Muscle of leg (tissue), 11 donors: ENCODE measurements around the gene CENPN. TPM values are rescaled to one million over a fixed set of nuclear protein-coding genes. Genes with fewer than 3 reads are reported as not detected.

Source experiments
- DNase-seq: peaks from one replicate; pipeline ENCODE4 v3.0.0; 2013
- H3K27ac ChIP-seq: one replicate; pipeline ENCODE4 v1.5.1; 2013; ENCODE audit warnings: mild to moderate bottlenecking, low read length, control low read depth
- H3K27me3 ChIP-seq: one replicate; pipeline ENCODE4 v1.6.1; 2013; ENCODE audit warnings: low read length; ENCODE audit not compliant: control insufficient read depth, insufficient read depth
- H3K36me3 ChIP-seq: one replicate; pipeline ENCODE4 v1.6.1; 2013; ENCODE audit warnings: low read length; ENCODE audit not compliant: control insufficient read depth, insufficient read depth
- H3K4me1 ChIP-seq: one replicate; pipeline ENCODE4 v1.6.1; 2013; ENCODE audit warnings: low read length; ENCODE audit not compliant: control insufficient read depth, insufficient read depth
- H3K4me3 ChIP-seq: one replicate; pipeline ENCODE4 v1.5.1; 2013; ENCODE audit warnings: low read length, control low read depth
- H3K9me3 ChIP-seq: replicated peaks from 2 replicates; pipeline ENCODE4 v1.6.1; 2013; ENCODE audit warnings: low read depth, low read length; ENCODE audit not compliant: control insufficient read depth
- WGBS: methylation state at CpG from one replicate; pipeline ENCODE4 v1.1.5; 2013; ENCODE audit warnings: missing lambda C conversion rate; ENCODE audit not compliant: insufficient coverage; 5-methylcytosine and 5-hydroxymethylcytosine counted together
- polyA plus RNA-seq, 8 donors: library from polyadenylated mRNA; unstranded; fragments of 120-200 nt; gene quantifications; one replicate each; pipeline versions ENCODE4 v1.2.1 to v1.2.3, GENCODE V29; 2013; ENCODE audit warnings: inconsistent platforms in 1 of 8, low replicate concordance in 1 of 8; ENCODE audit not compliant: insufficient read length in 8 of 8, insufficient read depth in 1 of 8
- total RNA-seq: library from RNA; stranded (reverse); fragments of 120-200 nt; gene quantifications from one replicate; pipeline ENCODE4 v1.2.4, GENCODE V29; 2013

CENPN gene
- total and polyA plus RNA-seq, 9 donors = 13.2 to 20.7 (median 16.0) TPM

DNA sequence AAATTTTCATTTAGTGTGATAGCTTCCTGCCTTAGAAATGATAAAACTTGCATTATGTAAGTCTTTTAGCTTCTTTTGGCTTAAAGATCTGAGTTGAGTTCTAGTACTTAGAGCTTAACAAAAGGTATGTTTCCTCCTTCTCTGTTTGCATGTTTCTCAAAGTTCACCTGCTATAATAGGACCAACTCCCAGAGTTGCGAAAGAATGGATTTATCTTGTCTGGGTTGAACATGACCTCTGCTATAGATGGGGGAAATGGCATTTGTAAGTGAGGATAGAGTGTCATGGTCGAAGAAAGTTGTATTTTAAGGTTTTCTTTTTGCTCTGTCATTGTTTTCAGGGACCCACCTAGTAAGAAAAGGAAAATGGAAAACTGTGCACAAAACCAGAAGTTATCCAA, 35.8 kb downstream of the CENPN start:
- H3K9me3 ChIP-seq = no peaks in the 10 kb centered on the region
- H3K27me3 ChIP-seq = no peaks in the 10 kb centered on the region
- peaks cover 52% of the 10 kb centered on the region for H3K36me3 ChIP-seq
- no peak for DNase-seq
- no peak overlapping the region for H3K4me3 ChIP-seq
- WGBS = no CpG with 5 or more reads among the region's 2 CpGs
- H3K27ac ChIP-seq = no peak overlapping the region
- no peaks in the 10 kb centered on the region for H3K4me1 ChIP-seq

DNA sequence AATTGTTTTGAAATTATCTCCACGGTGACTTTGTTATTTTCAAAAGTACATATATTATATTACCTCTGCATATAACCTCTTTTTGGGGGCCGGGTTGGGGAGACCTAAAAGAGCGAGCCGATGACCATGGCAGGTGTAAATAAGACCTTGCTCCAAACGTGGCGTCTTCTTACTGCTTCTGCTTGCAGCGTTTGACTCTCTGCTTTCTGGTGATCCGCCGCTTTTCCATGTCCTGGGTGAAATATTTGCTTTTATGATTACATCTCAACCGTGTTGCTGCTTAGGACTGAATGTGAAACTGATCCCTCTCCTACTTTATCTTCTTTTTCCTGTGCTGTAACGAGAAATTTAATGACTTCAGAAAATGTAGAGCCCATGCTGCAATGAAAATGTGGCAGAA, 46.7 kb downstream of the CENPN start:
- H3K9me3 ChIP-seq = peaks cover 3% of the 10 kb centered on the region
- DNase-seq = no peak
- H3K27ac ChIP-seq = no peak overlapping the region
- no peaks in the 10 kb centered on the region for H3K4me1 ChIP-seq
- H3K27me3 ChIP-seq = no peaks in the 10 kb centered on the region
- H3K36me3 ChIP-seq = no peaks in the 10 kb centered on the region
- 50% methylated on average over 2 of the region's 11 CpGs for WGBS
- no peak overlapping the region for H3K4me3 ChIP-seq

DNA sequence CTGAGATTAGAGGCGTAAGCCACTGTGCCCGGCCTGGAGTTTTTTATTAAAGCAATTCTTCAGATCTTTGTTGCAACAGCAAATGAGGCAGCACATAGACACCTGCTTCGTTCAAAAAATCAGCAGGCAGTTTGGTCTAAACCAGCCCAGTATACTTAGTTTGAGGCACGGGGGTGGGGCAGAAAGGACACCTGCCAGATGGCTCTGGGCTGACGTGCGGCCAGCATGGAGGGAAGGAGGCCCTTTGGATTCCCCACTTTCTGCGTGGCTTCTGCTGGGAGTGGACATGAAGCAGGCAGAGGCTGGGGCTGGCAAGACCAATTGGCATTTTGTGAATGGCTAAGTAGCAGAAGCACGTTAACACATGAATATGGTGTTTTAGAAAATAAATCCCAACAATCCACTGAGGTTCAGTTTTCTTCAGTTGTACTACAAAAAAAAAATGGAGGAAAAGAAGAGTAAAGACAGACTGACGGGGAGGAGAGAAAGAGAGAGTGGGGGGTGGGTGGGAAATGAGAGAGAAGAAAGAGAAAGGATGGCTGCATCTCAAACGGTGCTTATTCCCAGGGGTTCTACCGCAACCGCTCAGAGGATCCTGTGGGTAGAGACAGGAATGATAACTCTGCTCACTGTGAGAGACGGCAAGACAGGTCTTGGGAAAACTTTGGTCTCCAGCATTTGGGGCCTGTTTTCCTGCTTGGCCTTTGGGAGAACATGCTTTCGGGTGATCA, 53.7 kb downstream of the CENPN start:
- H3K36me3 ChIP-seq = no peaks in the 10 kb centered on the region
- DNase-seq = no peak
- no peaks in the 10 kb centered on the region for H3K4me1 ChIP-seq
- no peak overlapping the region for H3K4me3 ChIP-seq
- no peaks in the 10 kb centered on the region for H3K27me3 ChIP-seq
- no peak overlapping the region for H3K27ac ChIP-seq
- no peaks in the 10 kb centered on the region for H3K9me3 ChIP-seq
- WGBS = 63% methylated on average over 12 of the region's 14 CpGs

DNA sequence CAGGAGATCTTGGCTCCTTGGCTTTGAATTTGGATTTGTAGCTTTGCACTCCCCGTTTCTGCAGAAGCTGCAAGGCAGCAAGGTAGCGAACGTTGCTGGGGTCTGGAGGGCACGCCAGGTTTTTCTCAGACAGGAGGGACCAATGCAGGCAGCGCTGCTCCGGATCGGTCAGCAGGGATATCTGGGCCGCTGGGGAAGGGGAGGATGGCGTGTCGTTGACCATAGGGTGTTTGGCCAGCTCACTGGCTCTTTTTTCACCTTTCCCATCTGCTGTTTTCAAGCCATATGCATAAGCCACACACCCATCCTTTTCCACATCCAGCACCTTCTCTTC, 54.3 kb downstream of the CENPN start:
- Histone ChIP-seq H3K9me3 (no peaks in the 10 kb centered on the region), H3K4me1 (no peaks in the 10 kb centered on the region), H3K4me3 (no peak overlapping the region), H3K27ac (no peak overlapping the region), H3K36me3 (no peaks in the 10 kb centered on the region), H3K27me3 (no peaks in the 10 kb centered on the region)
- no peak for DNase-seq
- 40% methylated on average over 4 of the region's 10 CpGs for WGBS

DNA sequence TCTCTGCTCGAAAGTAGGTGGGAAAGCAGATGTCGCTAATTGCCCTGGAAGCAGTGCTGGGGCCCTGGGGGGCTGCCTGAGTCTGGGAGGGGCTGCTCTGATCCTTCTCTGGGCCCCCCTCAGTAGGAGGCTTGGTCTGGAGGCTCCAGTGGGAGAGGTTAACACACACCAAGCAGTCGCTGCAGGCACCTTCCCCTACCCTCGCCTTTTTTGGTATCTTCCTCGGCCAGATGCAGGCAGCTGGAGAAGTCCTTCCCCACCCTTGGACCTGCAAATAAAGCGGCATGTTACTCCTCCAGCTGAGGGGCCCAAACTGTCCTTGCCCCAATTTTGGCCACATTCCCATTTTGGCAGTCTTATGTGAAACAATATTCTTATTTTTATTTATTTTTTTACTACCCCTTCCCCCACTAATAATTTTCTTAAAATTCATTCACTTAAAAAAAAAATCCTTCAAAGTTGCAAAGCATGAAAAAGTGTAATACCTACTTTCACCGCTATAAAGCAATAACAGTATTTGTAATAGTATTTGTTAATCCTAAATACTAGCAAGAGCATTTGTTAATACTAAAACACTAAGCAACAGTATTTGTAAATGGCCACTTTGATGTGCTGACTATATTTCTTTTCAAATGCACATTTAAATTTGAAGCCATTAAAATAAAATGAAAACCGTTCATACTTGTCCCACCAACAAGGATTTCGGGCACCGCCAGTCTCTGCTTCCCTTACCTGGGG, 55.0 kb downstream of the CENPN start:
- no peaks in the 10 kb centered on the region for H3K27me3 ChIP-seq
- H3K9me3 ChIP-seq = no peaks in the 10 kb centered on the region
- H3K4me3 ChIP-seq = no peak overlapping the region
- no peak for DNase-seq
- no peaks in the 10 kb centered on the region for H3K4me1 ChIP-seq
- H3K36me3 ChIP-seq = no peaks in the 10 kb centered on the region
- WGBS = no CpG with 5 or more reads among the region's 10 CpGs
- no peak overlapping the region for H3K27ac ChIP-seq

DNA sequence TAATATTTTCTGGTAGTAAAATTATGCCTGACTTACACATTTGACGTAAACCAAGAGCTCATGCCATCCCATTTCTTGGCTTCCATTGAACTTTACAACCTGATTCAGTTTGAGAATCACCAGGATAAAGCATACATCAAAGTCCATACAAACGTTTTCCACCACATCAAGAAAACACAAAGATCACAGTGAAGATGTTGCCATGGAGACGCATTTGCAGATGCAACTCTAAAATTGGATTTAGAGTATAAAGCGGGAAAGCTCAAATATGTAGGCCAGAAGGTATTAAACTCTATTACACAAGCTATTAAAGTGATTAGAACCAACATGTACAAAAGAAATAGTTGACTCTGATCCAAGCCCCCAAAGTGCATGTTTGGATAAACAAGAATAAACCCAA, 59.7 kb downstream of the CENPN start:
- WGBS = no CpG with 5 or more reads among the region's 4 CpGs
- no peaks in the 10 kb centered on the region for H3K4me1 ChIP-seq

DNA sequence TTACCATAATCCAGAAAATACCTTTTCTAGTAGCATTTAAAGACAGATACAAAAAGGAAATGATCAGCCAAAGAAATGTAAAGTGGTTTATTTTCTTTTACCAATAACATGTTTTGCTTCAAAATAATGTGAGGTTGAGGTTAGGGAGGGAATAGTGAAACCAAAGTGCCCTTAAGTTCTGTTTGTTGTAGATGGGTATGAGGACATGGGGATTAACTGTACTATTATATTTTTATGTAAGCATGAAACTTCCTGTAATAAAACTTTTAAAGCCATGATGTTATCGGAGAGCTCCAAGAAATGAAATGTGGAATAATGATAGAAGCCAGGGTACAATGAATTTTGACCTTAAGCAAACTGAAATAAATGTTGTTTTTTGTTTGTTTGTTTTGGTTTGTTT, 60.2 kb downstream of the CENPN start:
- H3K4me3 ChIP-seq = no peak overlapping the region
- H3K4me1 ChIP-seq = no peaks in the 10 kb centered on the region
- WGBS = no CpG with 5 or more reads among the region's 1 CpG
- H3K9me3 ChIP-seq = no peaks in the 10 kb centered on the region
- H3K27ac ChIP-seq = no peak overlapping the region
- no peaks in the 10 kb centered on the region for H3K36me3 ChIP-seq
- DNase-seq = no peak
- H3K27me3 ChIP-seq = no peaks in the 10 kb centered on the region

More for the DNA sequence above, 59.7 kb downstream of the CENPN start:
- Histone ChIP-seq H3K9me3 (no peaks in the 10 kb centered on the region), H3K27me3 (no peaks in the 10 kb centered on the region), H3K27ac (no peak overlapping the region), H3K36me3 (no peaks in the 10 kb centered on the region), H3K4me3 (no peak overlapping the region)
- DNase-seq = no peak

DNA sequence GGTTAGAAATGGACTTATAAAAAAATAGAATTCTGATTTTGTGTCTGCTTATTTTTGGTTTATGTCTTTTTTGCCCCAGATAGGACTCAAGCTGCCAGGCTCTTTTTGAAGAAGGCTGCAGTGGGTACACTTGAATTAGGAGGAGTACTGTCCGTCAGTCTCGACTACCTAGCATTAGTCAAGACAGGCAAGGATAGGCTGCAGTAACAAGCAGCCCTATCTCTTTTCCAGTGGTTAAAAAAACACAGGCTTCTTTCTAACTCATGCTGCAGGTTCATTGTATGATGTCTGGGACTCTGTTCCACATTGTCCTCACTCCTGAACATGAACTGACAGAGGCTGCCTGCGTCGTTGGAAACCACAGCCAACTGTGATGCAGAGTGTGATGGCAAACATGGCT, 62.0 kb downstream of the CENPN start:
- 84% methylated on average over 4 of the region's 4 CpGs for WGBS
- Histone ChIP-seq H3K36me3 (no peaks in the 10 kb centered on the region), H3K27ac (no peak overlapping the region), H3K27me3 (no peaks in the 10 kb centered on the region), H3K4me1 (no peaks in the 10 kb centered on the region), H3K4me3 (no peak overlapping the region), H3K9me3 (no peaks in the 10 kb centered on the region)
- no peak for DNase-seq

DNA sequence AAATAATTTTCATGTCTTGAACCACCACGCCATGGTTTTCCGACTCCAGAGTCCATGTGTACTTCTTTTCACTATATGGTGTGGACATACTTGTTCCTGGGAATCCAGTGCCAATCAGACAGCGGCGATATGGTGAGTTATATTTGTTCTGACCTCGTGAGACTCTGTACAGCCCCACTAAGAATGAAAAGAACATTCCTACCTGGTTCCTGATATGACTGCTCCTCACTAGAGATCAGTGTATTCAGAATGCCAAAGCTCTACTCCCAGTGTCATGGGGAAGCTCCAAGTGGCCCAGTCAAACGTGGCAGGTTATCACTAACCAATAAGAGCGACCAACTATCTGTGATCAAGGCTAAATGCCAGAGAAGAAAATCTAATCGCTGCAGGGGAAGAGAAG, 64.0 kb downstream of the CENPN start:
- H3K9me3 ChIP-seq = no peaks in the 10 kb centered on the region
- H3K4me1 ChIP-seq = no peaks in the 10 kb centered on the region
- DNase-seq = no peak
- no peaks in the 10 kb centered on the region for H3K27me3 ChIP-seq
- H3K36me3 ChIP-seq = no peaks in the 10 kb centered on the region
- WGBS = 75% methylated on average over 1 of the region's 8 CpGs
- H3K4me3 ChIP-seq = no peak overlapping the region
- no peak overlapping the region for H3K27ac ChIP-seq

DNA sequence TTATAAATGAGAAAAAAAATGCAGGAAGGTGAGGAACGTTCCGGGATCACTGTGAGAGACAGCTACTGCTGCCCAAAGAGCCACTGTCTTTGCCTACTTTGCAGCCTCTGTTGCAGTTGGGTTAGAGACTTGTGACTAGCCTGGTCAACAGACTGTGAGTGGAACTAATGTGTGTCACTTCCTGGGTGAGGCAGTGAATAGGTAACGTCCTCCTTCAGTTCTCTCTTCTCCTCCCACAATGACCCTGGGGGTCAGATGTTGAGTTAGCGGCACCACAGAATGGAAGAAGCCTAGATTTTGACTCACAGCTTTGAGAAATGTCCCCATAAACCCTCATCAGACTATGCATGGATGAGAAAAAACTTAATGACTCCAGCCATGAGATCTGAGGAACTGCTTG, 64.8 kb downstream of the CENPN start:
- H3K36me3 ChIP-seq = no peaks in the 10 kb centered on the region
- no peak overlapping the region for H3K4me3 ChIP-seq
- DNase-seq = no peak
- no peaks in the 10 kb centered on the region for H3K27me3 ChIP-seq
- whole genome bisulfite sequencing = no CpG with 5 or more reads among the region's 4 CpGs
- no peak overlapping the region for H3K27ac ChIP-seq
- peaks cover 4% of the 10 kb centered on the region for H3K4me1 ChIP-seq
- no peaks in the 10 kb centered on the region for H3K9me3 ChIP-seq
